Dedifferentiated amniotic fluid mesenchymal stem cell (primary cell): ENCODE data around the gene EDARADD.

Source experiments
- DNase-seq: peaks from one replicate; pipeline ENCODE4 v3.0.0-alpha.2; 2016; ENCODE audit errors: extremely low spot score

Gene EDARADD

DNA sequence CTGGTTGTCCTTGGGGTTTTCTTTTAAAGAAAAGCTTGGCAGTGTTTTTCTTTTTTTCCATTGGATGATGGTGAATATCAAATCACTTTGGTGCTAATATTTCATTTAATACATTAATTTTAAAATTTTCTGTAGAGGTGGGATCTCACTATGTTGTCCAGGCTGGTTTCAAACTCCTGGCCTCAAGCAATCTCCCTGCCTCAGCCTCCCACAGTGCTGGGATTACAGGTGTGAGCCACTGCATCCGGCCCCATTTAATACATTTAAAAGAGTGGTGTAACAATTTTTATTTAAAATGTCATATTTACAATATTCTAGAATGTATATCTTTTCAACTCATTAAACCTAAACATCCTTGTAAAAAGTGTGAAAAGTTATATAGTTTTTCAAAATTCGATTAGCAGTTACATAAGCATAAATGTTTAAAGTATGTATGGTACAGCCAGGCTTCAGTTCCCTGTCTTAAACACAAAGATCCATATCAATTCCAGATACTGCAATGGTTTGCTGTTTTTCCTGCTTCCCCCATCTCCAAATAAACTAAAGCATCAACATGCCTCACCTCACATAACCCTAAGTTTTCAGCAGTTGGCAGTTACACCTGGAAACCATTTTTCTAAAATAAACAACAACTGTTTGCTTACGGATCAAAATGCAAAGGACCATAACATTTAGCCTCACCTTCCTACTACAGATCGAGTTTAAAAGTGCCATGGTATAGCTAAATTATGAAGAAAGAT lies 120.8 kb downstream of the EDARADD start:
- no peak for DNase-seq

- no peak for DNase-seq
Measured at GRCh38 chr1:236515443-236515958, 121.4 kb downstream of the EDARADD start.

DNA sequence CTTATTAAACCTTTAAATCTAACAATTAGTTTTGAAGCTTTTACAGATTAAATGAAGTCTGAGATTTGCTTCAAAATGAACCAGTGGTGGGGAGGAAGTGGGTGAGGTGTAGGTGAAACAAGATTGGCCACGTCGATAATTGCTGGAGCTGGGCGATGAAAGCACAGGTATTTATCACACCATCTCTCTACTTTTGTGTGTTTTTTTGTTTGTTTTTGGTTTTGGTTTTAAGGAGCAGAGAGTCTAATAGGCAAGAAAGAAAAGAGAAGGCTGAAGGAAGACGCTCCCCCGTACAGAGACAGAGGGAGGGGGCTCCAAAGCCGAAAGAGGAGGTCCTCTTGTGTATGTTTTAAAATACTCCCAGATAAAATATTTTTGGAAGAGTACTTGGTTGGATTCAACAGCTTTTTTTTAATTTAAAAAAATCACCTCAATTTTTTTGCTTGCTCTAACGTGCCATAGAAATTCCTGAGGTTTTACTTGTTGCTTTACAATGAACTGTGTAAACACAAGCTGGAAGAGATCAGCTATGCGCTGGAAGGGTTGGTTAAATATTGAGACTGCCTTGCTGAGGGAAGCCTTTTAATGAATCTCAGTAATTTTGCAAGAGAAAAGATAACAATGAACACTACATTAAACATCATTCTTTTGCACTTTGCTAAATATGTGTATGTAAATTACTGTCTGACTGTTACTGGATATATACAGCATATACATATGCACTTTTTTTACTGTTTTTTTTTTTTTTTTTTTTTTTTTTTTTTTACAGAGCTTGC lies 123.0 kb downstream of the EDARADD start:
- DNase-seq = peak; percentile 79

DNA sequence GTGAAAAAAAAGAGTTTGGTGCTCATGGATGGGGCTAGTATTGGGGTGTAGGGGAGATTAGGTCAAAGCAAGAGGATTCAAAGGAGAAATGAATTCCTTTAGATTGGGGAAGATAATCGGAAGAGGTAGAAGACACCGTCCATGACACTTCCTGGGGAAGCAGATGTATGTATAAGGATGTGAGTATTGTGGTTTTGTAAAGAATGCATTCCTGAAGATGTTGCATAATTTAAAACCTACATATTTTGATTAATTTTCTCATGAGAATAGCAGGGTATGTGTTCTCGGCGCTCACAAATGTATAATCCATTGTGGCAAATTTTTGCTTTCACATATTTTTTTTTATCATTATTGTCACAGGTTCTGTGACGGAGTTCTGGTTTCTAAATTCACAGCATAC lies 124.2 kb downstream of the EDARADD start:
- no peak for DNase-seq

GRCh38 chr1:236520445-236521005 lies 126.4 kb downstream of the EDARADD start:
- no peak for DNase-seq

GRCh38 chr1:236522937-236523703 lies 129.0 kb downstream of the EDARADD start:
- no peak for DNase-seq

DNA sequence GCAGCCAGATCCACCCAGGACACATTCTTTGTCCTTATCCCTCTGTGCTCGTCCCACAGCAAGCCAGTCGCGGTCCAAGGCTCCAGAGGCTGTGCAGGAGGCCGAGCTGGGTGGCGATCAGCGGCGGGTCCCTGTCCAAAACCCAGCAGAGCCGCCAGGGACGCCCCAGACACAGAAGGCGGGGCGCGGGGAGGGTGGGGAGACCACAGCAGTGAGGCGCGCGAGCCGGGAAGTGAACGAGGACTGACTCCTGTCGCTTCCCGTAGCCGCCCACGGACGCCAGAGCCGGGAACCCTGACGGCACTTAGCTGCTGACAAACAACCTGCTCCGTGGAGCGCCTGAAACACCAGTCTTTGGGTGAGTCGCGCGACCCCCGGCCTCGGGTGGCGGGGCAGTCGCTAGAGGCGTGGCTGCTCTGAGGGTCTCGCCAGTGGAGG lies 129.6 kb downstream of the EDARADD start, which contains the start of gene LGALS8:
TSS of gene LGALS8 (plus strand) at position 279 of the 438 bp plus-strand sequence. CDS start 2,089 bp downstream, outside the sequence.
- DNase-seq = peak; percentile 65

GRCh38 chr1:236524142-236524894 lies 130.2 kb downstream of the EDARADD start:
- DNase-seq = peak; percentile 86

DNA sequence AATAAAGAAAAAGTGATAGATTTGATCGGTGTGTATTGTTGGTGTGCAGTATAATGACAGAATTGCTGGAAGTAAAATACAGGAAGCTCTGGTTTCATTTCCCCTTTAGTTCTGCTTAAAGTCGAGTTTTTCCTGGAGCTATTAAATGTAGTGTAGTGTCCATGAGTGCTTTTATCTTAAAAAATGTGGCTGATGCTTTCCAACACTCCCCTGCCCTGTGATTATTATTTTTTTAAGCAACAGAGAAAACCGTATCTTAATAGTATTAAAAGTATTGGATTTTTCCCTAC lies 130.8 kb downstream of the EDARADD start:
- no peak for DNase-seq

- no peak for DNase-seq
Measured at GRCh38 chr1:236526079-236526478, 132.0 kb downstream of the EDARADD start.

- no peak for DNase-seq
Measured at GRCh38 chr1:236530286-236530685, 136.2 kb downstream of the EDARADD start.

DNA sequence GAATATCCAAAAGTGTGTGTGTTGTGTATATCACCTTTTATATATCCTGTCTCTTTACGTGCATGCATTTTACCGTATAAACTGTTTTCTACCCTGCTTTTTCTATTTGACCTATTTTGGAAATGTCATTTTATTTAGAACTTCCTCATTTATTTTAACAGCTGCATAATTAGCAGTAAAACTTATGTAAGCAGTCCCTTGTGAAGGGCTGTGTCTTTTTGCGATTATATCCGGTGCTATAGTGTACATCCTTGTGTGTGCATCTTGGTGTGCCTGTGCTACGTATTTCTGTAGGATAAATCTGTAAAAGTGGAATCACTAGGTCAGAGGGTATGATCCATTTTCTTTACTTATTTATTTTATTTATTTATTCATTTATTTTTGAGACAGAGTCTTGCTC lies 136.9 kb downstream of the EDARADD start:
- DNase-seq = no peak

- no peak for DNase-seq
Measured at GRCh38 chr1:236532850-236533249, 138.8 kb downstream of the EDARADD start.

- peak; percentile 42 for DNase-seq
Measured at GRCh38 chr1:236534151-236534651, 140.1 kb downstream of the EDARADD start.
